ENCODE results near the gene FCRL5. TPM values are rescaled to one million over a fixed set of nuclear protein-coding genes. Genes with fewer than 3 reads are reported as not detected.

The FCRL5 gene
- total RNA-seq, result not detected in 2 replicates

GRCh38 chr1:157551694-157552693 lies at the start of gene FCRL5:
Gene FCRL5, minus strand, starts transcription at chr1:157552515. Its CDS starts 153 bp downstream, at chr1:157552362.

GRCh38 chr1:157597959-157598667 lies 45.8 kb upstream of the FCRL5 start, which contains the start of gene FCRL4:
Gene FCRL4, minus strand, starts transcription at chr1:157598085. Its CDS starts 141 bp downstream, at chr1:157597944.

Other genes with a start within 250 kb of the FCRL5 start
- not detected in 2 replicates for gene FCRL4, start 45.6 kb upstream of the FCRL5 start, total RNA-seq
- gene FCRL3, start 148.3 kb upstream of the FCRL5 start, total RNA-seq, result not detected in 2 replicates
- gene FCRL2, start 224.6 kb upstream of the FCRL5 start, total RNA-seq, result not detected in 2 replicates